H9 (cell line): ENCODE results near the gene AGAP5. TPM values are rescaled to one million over a fixed set of nuclear protein-coding genes. Genes with fewer than 3 reads are reported as not detected.
"Not testable (repeated sequence)": the region's sequence is repeated elsewhere in the genome, so short reads cannot be mapped to it uniquely, and the experiment has no call there.

Experiments used
- DNase-seq: peaks from one replicate; pipeline ENCODE4 v3.0.0-alpha.2; 2017
- H2AFZ ChIP-seq: one replicate; pipeline ENCODE4 v1.6.1; 2013; ENCODE audit warnings: mild to moderate bottlenecking, low read length, control low read depth, moderate library complexity
- H2AK5ac ChIP-seq: 2 replicates; pipeline ENCODE4 v1.6.1; 2013; ENCODE audit warnings: low read length, control low read depth, mixed read lengths; ENCODE audit not compliant: insufficient read length
- H2BK120ac ChIP-seq: one replicate; pipeline ENCODE4 v1.6.1; 2013; ENCODE audit warnings: low read depth, mild to moderate bottlenecking, low read length, control low read depth, inconsistent platforms; ENCODE audit not compliant: poor library complexity, severe bottlenecking
- H2BK12ac ChIP-seq: 2 replicates; pipeline ENCODE4 v1.6.1; 2013; ENCODE audit warnings: low read length, control low read depth, mixed read lengths, low read depth; ENCODE audit not compliant: insufficient read length
- H2BK15ac ChIP-seq: 2 replicates; pipeline ENCODE4 v1.6.1; 2013; ENCODE audit warnings: low read depth, low read length, control low read depth
- H2BK20ac ChIP-seq: one replicate; pipeline ENCODE4 v1.6.1; 2013; ENCODE audit warnings: low read depth, mild to moderate bottlenecking, low read length, control low read depth, inconsistent platforms; ENCODE audit not compliant: poor library complexity, severe bottlenecking
- H2BK5ac ChIP-seq: 2 replicates; pipeline ENCODE4 v1.6.1; 2013; ENCODE audit warnings: low read length, control low read depth, mixed read lengths; ENCODE audit not compliant: insufficient read length
- H3K14ac ChIP-seq: 2 replicates; pipeline ENCODE4 v1.6.1; 2013; ENCODE audit warnings: low read length, control low read depth; ENCODE audit not compliant: insufficient read depth
- H3K18ac ChIP-seq: 2 replicates; pipeline ENCODE4 v1.6.1; 2013; ENCODE audit warnings: low read depth, mild to moderate bottlenecking, mixed read lengths, low read length, control low read depth; ENCODE audit not compliant: insufficient read length
- H3K23ac ChIP-seq: 2 replicates; pipeline ENCODE4 v1.6.1; 2013; ENCODE audit warnings: low read length, control low read depth, mixed read lengths, low read depth; ENCODE audit not compliant: insufficient read length
- H3K23me2 ChIP-seq: 2 replicates; pipeline ENCODE4 v1.6.1; 2013; ENCODE audit warnings: low read depth, mild to moderate bottlenecking, mixed read lengths, low read length, control low read depth; ENCODE audit not compliant: insufficient read length, poor library complexity, severe bottlenecking
- H3K27ac ChIP-seq: 2 replicates; pipeline ENCODE4 v1.5.1; 2013; ENCODE audit warnings: low read length, control low read depth, mixed read lengths, low read depth; ENCODE audit not compliant: insufficient read length
- H3K27me3 ChIP-seq: 2 replicates; pipeline ENCODE4 v1.6.1; 2013; ENCODE audit warnings: low read length, control low read depth, inconsistent platforms; ENCODE audit not compliant: insufficient read depth
- H3K4ac ChIP-seq: 2 replicates; pipeline ENCODE4 v1.6.1; 2013; ENCODE audit warnings: low read depth, mild to moderate bottlenecking, control low read depth, inconsistent platforms, low read length, moderate library complexity
- H3K4me1 ChIP-seq: 2 replicates; pipeline ENCODE4 v1.6.1; 2013; ENCODE audit warnings: low read length, control low read depth, inconsistent platforms; ENCODE audit not compliant: insufficient read depth
- H3K4me2 ChIP-seq: 2 replicates; pipeline ENCODE4 v1.6.1; 2013; ENCODE audit warnings: low read length, control low read depth, mixed read lengths; ENCODE audit not compliant: insufficient read length, insufficient read depth
- H3K56ac ChIP-seq: 2 replicates; pipeline ENCODE4 v1.6.1; 2013; ENCODE audit warnings: low read depth, mild to moderate bottlenecking, mixed read lengths, low read length, control low read depth; ENCODE audit not compliant: insufficient read length
- H3K79me1 ChIP-seq: 2 replicates; pipeline ENCODE4 v1.6.1; 2013; ENCODE audit warnings: low read depth, mild to moderate bottlenecking, moderate library complexity, low read length, control low read depth, inconsistent platforms; ENCODE audit not compliant: insufficient read depth, poor library complexity, severe bottlenecking
- H3K79me2 ChIP-seq: 2 replicates; pipeline ENCODE4 v1.6.1; 2013; ENCODE audit warnings: low read length, control low read depth, inconsistent platforms; ENCODE audit not compliant: insufficient read depth
- H3K9ac ChIP-seq: 2 replicates; pipeline ENCODE4 v1.6.1; 2013; ENCODE audit warnings: low read length, control low read depth, mixed read lengths; ENCODE audit not compliant: insufficient read length; ENCODE audit errors: extremely low read depth
- H3K9me3 ChIP-seq: one replicate; pipeline ENCODE4 v1.6.1; 2013; ENCODE audit warnings: low read depth, low read length, inconsistent platforms; ENCODE audit not compliant: control insufficient read depth
- H3T11ph ChIP-seq: one replicate; pipeline ENCODE4 v1.6.1; 2013; ENCODE audit warnings: mild to moderate bottlenecking, low read length, control low read depth, inconsistent platforms
- H4K20me1 ChIP-seq: one replicate; pipeline ENCODE4 v1.6.1; 2013; ENCODE audit not compliant: control insufficient read depth, insufficient read length, insufficient read depth
- H4K5ac ChIP-seq: 2 replicates; pipeline ENCODE4 v1.6.1; 2013; ENCODE audit warnings: low read depth, mild to moderate bottlenecking, mixed read lengths, low read length, control low read depth; ENCODE audit not compliant: insufficient read length
- H4K8ac ChIP-seq: replicated peaks from 2 replicates; pipeline ENCODE4 v1.6.1; 2013; ENCODE audit warnings: low read length, control low read depth, mixed read lengths, low read depth; ENCODE audit not compliant: insufficient read length
- H4K91ac ChIP-seq: 2 replicates; pipeline ENCODE4 v1.6.1; 2013; ENCODE audit warnings: low read depth, mild to moderate bottlenecking, moderate library complexity, mixed read lengths, low read length, control low read depth; ENCODE audit not compliant: insufficient read length
- H3K27ac Mint-ChIP-seq, 3 experiments: 2 replicates in 2 of 3; 3 replicates in 1 of 3; pipeline ENCODE4 v1.8.0; 2020 to 2021; ENCODE audit warnings: mixed read lengths in 3 of 3, mild to moderate bottlenecking in 1 of 3, moderate library complexity in 1 of 3
- H3K27me3 Mint-ChIP-seq: 2 replicates; pipeline ENCODE4 v1.8.0; 2021; ENCODE audit warnings: low read depth, mild to moderate bottlenecking, moderate library complexity, mixed read lengths
- H3K36me3 Mint-ChIP-seq, 3 experiments: 2 replicates in 2 of 3; 3 replicates in 1 of 3; pipeline ENCODE4 v1.8.0; 2020 to 2021; ENCODE audit warnings: low read depth in 3 of 3, mixed read lengths in 3 of 3; ENCODE audit not compliant: insufficient read depth in 1 of 3
- H3K4me1 Mint-ChIP-seq, 2 experiments: 2 replicates each; pipeline ENCODE4 v1.8.0; 2020; ENCODE audit warnings: mixed read lengths in 2 of 2
- H3K4me3 Mint-ChIP-seq, 2 experiments: 2 replicates in 1 of 2; 3 replicates in 1 of 2; pipeline ENCODE4 v1.8.0; 2020 to 2021; ENCODE audit warnings: mild to moderate bottlenecking in 2 of 2, mixed read lengths in 2 of 2, moderate library complexity in 1 of 2
- H3K9me3 Mint-ChIP-seq, 2 experiments: 2 replicates in 1 of 2; 3 replicates in 1 of 2; pipeline ENCODE4 v1.8.0; 2020; ENCODE audit warnings: mild to moderate bottlenecking in 2 of 2, mixed read lengths in 2 of 2, moderate library complexity in 1 of 2
- WGBS: extraction: QIAGEN DNeasy Blood & Tissue Kit; methylation state at CpG from one replicate; pipeline ENCODE4 v1.1.7; 2013; ENCODE audit warnings: missing lambda C conversion rate, low lambda C conversion rate, mixed read lengths; ENCODE audit not compliant: insufficient read length; ENCODE audit errors: extremely low coverage; 5-methylcytosine and 5-hydroxymethylcytosine counted together
- long read RNA-seq: library from polyadenylated mRNA; unstranded; transcript quantifications from one replicate; pipeline ENCODE4 v2.0.0, GENCODE V29; 2020
- total RNA-seq: library from RNA; stranded (reverse); gene quantifications from 2 replicates; pipeline ENCODE4 v1.2.1, GENCODE V29; 2021

The AGAP5 gene
- total RNA-seq: 5.2 and 5.5 TPM in 2 replicates
- long read RNA-seq: 0 reads

DNA sequence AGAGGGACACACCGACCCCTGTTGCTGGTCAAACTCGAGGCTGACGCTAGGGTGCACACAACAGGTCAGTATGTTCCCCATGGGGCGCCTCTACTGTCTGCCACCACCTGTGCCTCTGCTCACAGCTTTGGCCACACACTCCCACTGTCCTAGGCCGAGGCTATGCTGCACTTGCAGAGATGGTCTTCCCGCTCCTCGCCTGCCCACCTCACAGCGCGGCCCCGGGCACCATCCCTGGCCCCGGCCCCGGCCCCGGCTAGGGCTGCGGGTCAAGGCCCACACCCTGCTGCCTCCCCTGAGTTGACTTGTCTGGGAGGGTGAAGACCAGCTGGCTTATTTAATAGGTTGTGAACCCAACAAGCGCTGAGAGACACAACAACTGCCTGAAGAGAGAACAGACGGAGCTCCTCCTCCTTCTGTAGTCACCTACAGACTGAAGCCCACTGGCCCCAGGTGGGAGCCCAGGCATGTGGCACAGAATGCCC is at the start of gene AGAP5:
TSS of gene AGAP5 (minus strand) at position 435 of the 485 bp plus-strand sequence. CDS start at position 81, 354 bp downstream.
- not testable (repeated sequence) for H4K8ac ChIP-seq, H3K9ac ChIP-seq, H2AK5ac ChIP-seq, H3T11ph ChIP-seq, H3K9me3 Mint-ChIP-seq, H3K27me3 Mint-ChIP-seq, H3K9me3 ChIP-seq, H3K4me1 Mint-ChIP-seq, H2BK15ac ChIP-seq, H3K27ac Mint-ChIP-seq, H2BK5ac ChIP-seq, H3K4me1 ChIP-seq, H3K23ac ChIP-seq, H2BK20ac ChIP-seq, H3K56ac ChIP-seq, H2BK12ac ChIP-seq, H3K79me2 ChIP-seq, DNase-seq, H4K5ac ChIP-seq, H4K20me1 ChIP-seq, H3K27me3 ChIP-seq, H2BK120ac ChIP-seq, H3K14ac ChIP-seq, H3K23me2 ChIP-seq, H4K91ac ChIP-seq, H3K4me2 ChIP-seq, H3K79me1 ChIP-seq, H3K4ac ChIP-seq, H3K18ac ChIP-seq, H3K27ac ChIP-seq, H3K36me3 Mint-ChIP-seq, H3K4me3 Mint-ChIP-seq, H2AFZ ChIP-seq
- no CpG with 5 or more reads among the region's 16 CpGs for WGBS
